ENCODE data around the gene TMEM106A. TPM values are rescaled to one million over a fixed set of nuclear protein-coding genes. Genes with fewer than 3 reads are reported as not detected.

Gene TMEM106A
- total RNA-seq, 4 donors from 2014 or later = 9.0 to 14.4 (median 12.5) TPM

DNA sequence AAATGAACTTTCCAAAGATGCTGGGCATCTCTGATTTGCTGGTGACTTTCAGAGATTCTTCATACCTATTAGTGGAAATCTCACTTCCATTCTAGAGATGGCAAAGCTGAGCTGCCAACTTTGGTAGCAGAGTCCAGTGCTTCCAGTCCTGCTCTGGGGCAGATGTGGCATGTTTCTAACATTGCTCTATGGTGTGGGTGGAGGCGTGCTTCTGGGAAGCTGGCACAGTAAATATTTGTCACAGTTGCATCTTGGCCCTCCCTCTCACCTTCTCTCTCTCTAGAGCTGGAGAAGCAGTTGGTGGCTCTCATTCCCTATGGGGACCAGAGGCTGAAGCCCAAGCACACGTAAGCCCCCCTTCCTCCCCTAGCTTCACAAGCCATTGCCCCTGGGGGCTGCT lies 1.9 kb downstream of the TMEM106A start:
- H3K36me3 ChIP-seq = peaks cover 10 to 15% of the 10 kb centered on the region in 2 donors
- no peak for DNase-seq
- TF ChIP-seq POLR2A (IDR thresholded peaks at IDR 0.05) = no peak
- TF ChIP-seq, protein P1, sequence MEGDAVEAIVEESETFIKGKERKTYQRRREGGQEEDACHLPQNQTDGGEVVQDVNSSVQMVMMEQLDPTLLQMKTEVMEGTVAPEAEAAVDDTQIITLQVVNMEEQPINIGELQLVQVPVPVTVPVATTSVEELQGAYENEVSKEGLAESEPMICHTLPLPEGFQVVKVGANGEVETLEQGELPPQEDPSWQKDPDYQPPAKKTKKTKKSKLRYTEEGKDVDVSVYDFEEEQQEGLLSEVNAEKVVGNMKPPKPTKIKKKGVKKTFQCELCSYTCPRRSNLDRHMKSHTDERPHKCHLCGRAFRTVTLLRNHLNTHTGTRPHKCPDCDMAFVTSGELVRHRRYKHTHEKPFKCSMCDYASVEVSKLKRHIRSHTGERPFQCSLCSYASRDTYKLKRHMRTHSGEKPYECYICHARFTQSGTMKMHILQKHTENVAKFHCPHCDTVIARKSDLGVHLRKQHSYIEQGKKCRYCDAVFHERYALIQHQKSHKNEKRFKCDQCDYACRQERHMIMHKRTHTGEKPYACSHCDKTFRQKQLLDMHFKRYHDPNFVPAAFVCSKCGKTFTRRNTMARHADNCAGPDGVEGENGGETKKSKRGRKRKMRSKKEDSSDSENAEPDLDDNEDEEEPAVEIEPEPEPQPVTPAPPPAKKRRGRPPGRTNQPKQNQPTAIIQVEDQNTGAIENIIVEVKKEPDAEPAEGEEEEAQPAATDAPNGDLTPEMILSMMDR (IDR thresholded peaks at IDR 0.05) = no peak

DNA sequence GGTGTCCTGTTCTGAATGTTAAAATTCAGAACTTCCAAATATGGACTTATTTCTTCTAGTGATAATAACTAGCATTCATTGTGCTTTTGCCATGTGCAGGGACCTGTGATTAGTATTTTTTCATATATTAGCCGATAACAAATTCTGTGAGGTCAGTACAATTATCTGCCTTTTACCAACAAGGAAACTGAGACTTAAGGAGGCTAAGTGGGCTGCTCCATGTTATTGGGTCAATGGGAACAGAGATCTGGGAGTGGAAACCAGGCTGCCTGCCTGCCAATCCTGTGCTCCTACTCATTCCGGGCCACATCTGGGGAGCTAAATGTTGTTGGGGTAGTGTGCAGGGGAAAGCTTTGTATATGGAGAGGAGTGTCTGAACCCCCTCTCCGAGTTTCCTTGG lies 3.7 kb downstream of the TMEM106A start:
- no peaks in the 10 kb centered on the region for H3K27me3 ChIP-seq
- H3K27ac ChIP-seq = no peak overlapping the region
- no peak for DNase-seq
- peaks cover 10 to 21% of the 10 kb centered on the region in 2 donors for H3K4me1 ChIP-seq
- TF ChIP-seq, protein P1 (IDR thresholded peaks at IDR 0.05) = no peak
- TF ChIP-seq POLR2A (IDR thresholded peaks at IDR 0.05) = no peak
- H3K36me3 ChIP-seq = peaks cover 6 to 7% of the 10 kb centered on the region in 2 donors
- intact Hi-C loops (cut with DNase I) = no loop called here
- H3K9me3 ChIP-seq = no peaks in the 10 kb centered on the region
- no peak overlapping the region for H3K4me3 ChIP-seq (replicated peaks in 1 of 3)
- WGBS, 2 donors = 92 to 94% methylated on average over 3 of the region's 3 CpGs

More for the DNA sequence above, 1.9 kb downstream of the TMEM106A start:
- Histone ChIP-seq H3K27me3 (no peaks in the 10 kb centered on the region), H3K4me1 (peaks cover 7 to 13% of the 10 kb centered on the region in 2 donors), H3K27ac (no peak overlapping the region), H3K4me3 (replicated peaks in 1 of 3) (no peak overlapping the region), H3K9me3 (no peaks in the 10 kb centered on the region)
- 98% methylated on average over 2 of the region's 2 CpGs for WGBS, 2 donors
- intact Hi-C loops (cut with DNase I) = no loop called here

GRCh38 chr17:43216369-43216761 lies 4.7 kb downstream of the TMEM106A start:
- peaks cover 6 to 7% of the 10 kb centered on the region in 2 donors for H3K36me3 ChIP-seq
- H3K27ac ChIP-seq = no peak overlapping the region
- no peak for TF ChIP-seq POLR2A (IDR thresholded peaks at IDR 0.05)
- TF ChIP-seq, protein P1 (IDR thresholded peaks at IDR 0.05) = no peak
- H3K4me3 ChIP-seq (replicated peaks in 1 of 3) = no peak overlapping the region
- DNase-seq = no peak
- peaks cover 13 to 22% of the 10 kb centered on the region in 2 donors for H3K4me1 ChIP-seq
- WGBS, 2 donors = 98 to 100% methylated on average over 4 of the region's 4 CpGs
- intact Hi-C loops (cut with DNase I) = no loop called here
- H3K27me3 ChIP-seq = no peaks in the 10 kb centered on the region
- no peaks in the 10 kb centered on the region for H3K9me3 ChIP-seq

GRCh38 chr17:43216762-43217613 lies 5.3 kb downstream of the TMEM106A start:
- DNase-seq = no peak
- Histone ChIP-seq H3K4me1 (peaks cover 13 to 22% of the 10 kb centered on the region in 2 donors), H3K4me3 (replicated peaks in 1 of 3) (no peak overlapping the region), H3K27ac (no peak overlapping the region), H3K9me3 (no peaks in the 10 kb centered on the region), H3K27me3 (no peaks in the 10 kb centered on the region), H3K36me3 (peaks cover 6 to 7% of the 10 kb centered on the region in 2 donors)
- 94 to 98% methylated on average over 4 of the region's 4 CpGs for WGBS, 2 donors
- no peak for TF ChIP-seq POLR2A (IDR thresholded peaks at IDR 0.05)
- TF ChIP-seq, protein P1 (IDR thresholded peaks at IDR 0.05) = no peak
- intact Hi-C loops (cut with DNase I) = no loop called here

DNA sequence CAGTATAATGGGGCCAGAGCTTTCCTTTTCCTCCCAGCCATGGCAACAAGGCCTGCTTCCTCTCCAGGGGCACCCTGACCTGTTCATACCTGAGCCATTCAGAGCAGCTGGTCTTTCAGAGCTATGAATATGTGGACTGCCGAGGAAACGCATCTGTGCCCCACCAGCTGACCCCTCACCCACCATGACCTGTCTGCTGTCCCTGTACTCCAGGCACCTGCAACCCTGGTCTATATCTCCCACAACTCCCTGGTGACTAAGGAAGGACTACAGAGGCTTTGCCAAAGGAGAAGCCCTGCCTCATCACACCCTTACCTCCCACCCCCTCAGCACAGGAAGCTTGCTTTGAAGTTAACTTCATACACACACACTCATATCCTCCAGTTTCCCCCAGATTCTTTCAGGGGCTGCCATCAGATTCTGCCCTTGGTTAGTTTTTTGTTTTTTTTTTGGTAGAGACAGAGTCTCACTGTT lies 6.0 kb downstream of the TMEM106A start:
- TF ChIP-seq POLR2A (IDR thresholded peaks at IDR 0.05) = no peak
- TF ChIP-seq, protein P1 (IDR thresholded peaks at IDR 0.05) = no peak
- Histone ChIP-seq H3K36me3 (peaks cover 6 to 7% of the 10 kb centered on the region in 2 donors), H3K27me3 (no peaks in the 10 kb centered on the region), H3K27ac (no peak overlapping the region), H3K4me3 (replicated peaks in 1 of 3) (no peak overlapping the region), H3K9me3 (no peaks in the 10 kb centered on the region), H3K4me1 (peaks cover 7 to 16% of the 10 kb centered on the region in 2 donors)
- intact Hi-C loops (cut with DNase I) = no loop called here
- no peak for DNase-seq
- 94% methylated on average over 2 of the region's 2 CpGs; no CpG with 5 or more reads in 1 of the 2 donors for WGBS, 2 donors
